Left hindlimb (tissue), 1 donor: Measurements from ENCODE around the gene UNC80.
A peak's percentile ranks its signal among the peaks of the same experiment; 100 is the strongest.

Experiments
- DNase-seq: peaks from one replicate; pipeline ENCODE4 v3.0.0-alpha.2; 2018

UNC80 gene

GRCh38 chr2:209974576-209974975 is 202.9 kb downstream of the UNC80 start:
- DNase-seq: no peak

GRCh38 chr2:209976698-209977385 is 205.2 kb downstream of the UNC80 start:
- no peak for DNase-seq

- DNase-seq: no peak
Observed at GRCh38 chr2:209977386-209978239, 206.0 kb downstream of the UNC80 start.

GRCh38 chr2:209984291-209984690 is 212.7 kb downstream of the UNC80 start:
- no peak for DNase-seq

GRCh38 chr2:209985874-209986273 is 214.2 kb downstream of the UNC80 start:
- DNase-seq: no peak

GRCh38 chr2:209986415-209986814 is 214.8 kb downstream of the UNC80 start:
- no peak for DNase-seq

- no peak for DNase-seq
Observed at GRCh38 chr2:209988010-209988409, 216.4 kb downstream of the UNC80 start.

GRCh38 chr2:209990838-209991237 is 219.2 kb downstream of the UNC80 start:
- no peak for DNase-seq

- DNase-seq: no peak
Observed at GRCh38 chr2:209993968-209994367, 222.3 kb downstream of the UNC80 start.

- DNase-seq: no peak
Observed at GRCh38 chr2:209998596-209998995, 227.0 kb downstream of the UNC80 start.

- no peak for DNase-seq
Observed at GRCh38 chr2:210000464-210001324, 229.1 kb downstream of the UNC80 start.

GRCh38 chr2:210002158-210003157 is 230.8 kb downstream of the UNC80 start, which contains the start of gene RPE:
RPE (plus strand) TSS chr2:210002638; CDS start chr2:210002662, 24 bp downstream.
- peak; percentile 96 for DNase-seq

GRCh38 chr2:210003359-210003758 is 231.7 kb downstream of the UNC80 start:
- no peak for DNase-seq

- no peak for DNase-seq
Observed at GRCh38 chr2:210004881-210005280, 233.2 kb downstream of the UNC80 start.

- DNase-seq: no peak
Observed at GRCh38 chr2:210007895-210008294, 236.3 kb downstream of the UNC80 start.

- DNase-seq: no peak
Observed at GRCh38 chr2:210009126-210009525, 237.5 kb downstream of the UNC80 start.

GRCh38 chr2:210009896-210010295 is 238.3 kb downstream of the UNC80 start:
- no peak for DNase-seq

- DNase-seq: no peak
Observed at GRCh38 chr2:210020138-210020537, 248.5 kb downstream of the UNC80 start.

- DNase-seq: no peak
Observed at GRCh38 chr2:210022824-210023223, 251.2 kb downstream of the UNC80 start.

- DNase-seq: no peak
Observed at GRCh38 chr2:210027608-210028007, 256.0 kb downstream of the UNC80 start.

- no peak for DNase-seq
Observed at GRCh38 chr2:210028178-210028577, 256.5 kb downstream of the UNC80 start.
